ENCODE results near the gene GNG12. TPM values are rescaled to one million over a fixed set of nuclear protein-coding genes. Genes with fewer than 3 reads are reported as not detected.

GNG12 gene
- total RNA-seq, 1 experiment from 2014 or later = 23.7 TPM

DNA sequence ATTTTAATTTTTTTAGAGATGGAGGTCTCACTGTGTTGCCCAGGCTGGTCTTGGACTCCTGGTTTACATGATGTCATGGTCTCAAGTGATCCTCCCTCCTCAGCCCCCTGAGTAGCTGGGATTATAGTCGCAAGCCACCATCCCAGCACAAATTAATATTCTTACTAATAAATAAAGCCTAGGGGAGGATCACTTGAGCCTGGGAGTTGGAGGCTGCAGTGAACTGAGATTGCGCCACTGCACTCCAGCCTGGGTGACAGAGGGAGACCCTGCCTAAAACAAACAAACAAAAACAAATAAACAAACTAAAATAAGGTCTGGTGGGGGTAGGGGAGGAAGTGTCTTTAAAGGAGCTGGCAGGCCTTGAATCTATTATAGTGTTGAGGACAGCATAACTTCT is 157.0 kb downstream of the GNG12 start (continued):
- TF ChIP-seq NR2C2 (CRISPR knock-in tag; IDR thresholded peaks at IDR 0.05) (no peak), ZNF138 (CRISPR knock-in tag; conservative IDR thresholded peaks at IDR 0.05) (no peak), JAZF1 (CRISPR knock-in tag; IDR thresholded peaks at IDR 0.05) (no peak)

DNA sequence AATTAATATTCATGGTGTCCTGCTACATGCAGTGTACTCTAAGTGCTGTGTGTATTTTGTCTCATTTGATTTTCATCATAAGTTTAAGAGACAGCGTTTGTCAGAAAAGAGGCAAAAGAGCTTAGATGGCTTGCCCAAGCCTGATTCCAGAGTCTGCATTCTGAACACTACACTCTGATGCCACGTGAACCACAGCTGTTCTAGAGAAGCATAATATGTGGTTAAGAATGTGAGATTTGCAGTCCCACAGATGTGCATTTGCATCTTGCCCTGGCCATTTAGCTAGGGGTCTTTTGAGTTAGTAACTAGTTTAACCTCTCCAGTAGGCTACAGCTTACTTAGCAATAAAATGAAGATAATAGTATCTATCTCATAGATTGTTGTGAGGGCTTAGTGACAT is 157.5 kb downstream of the GNG12 start:
- ATAC-seq = no peak
- no peak overlapping the region for H3K4me3 Mint-ChIP-seq
- POLR2A ChIA-PET = no interaction called here

More for the DNA sequence above, 157.5 kb downstream of the GNG12 start:
- H3K27me3 Mint-ChIP-seq (ENCODE audit: low read depth) = peaks cover 3% of the 10 kb centered on the region; the same call in 1 of the 2 replicates
- H3K9me3 Mint-ChIP-seq = no peaks in the 10 kb centered on the region
- H3K27ac Mint-ChIP-seq = no peak overlapping the region
- no peak for DNase-seq (ENCODE audit: low spot score)
- CTCF ChIA-PET = interaction anchor here (1.2 to 2.3 kb wide), 2 partner anchors 84 to 106 kb away, joined by 3 to 7 read pairs; no protein-coding TSS in a partner anchor
- no peak for TF ChIP-seq GTF2I (CRISPR knock-in tag; conservative IDR thresholded peaks at IDR 0.05)
- TF ChIP-seq, protein P1, sequence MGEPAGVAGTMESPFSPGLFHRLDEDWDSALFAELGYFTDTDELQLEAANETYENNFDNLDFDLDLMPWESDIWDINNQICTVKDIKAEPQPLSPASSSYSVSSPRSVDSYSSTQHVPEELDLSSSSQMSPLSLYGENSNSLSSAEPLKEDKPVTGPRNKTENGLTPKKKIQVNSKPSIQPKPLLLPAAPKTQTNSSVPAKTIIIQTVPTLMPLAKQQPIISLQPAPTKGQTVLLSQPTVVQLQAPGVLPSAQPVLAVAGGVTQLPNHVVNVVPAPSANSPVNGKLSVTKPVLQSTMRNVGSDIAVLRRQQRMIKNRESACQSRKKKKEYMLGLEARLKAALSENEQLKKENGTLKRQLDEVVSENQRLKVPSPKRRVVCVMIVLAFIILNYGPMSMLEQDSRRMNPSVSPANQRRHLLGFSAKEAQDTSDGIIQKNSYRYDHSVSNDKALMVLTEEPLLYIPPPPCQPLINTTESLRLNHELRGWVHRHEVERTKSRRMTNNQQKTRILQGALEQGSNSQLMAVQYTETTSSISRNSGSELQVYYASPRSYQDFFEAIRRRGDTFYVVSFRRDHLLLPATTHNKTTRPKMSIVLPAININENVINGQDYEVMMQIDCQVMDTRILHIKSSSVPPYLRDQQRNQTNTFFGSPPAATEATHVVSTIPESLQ (CRISPR knock-in tag; IDR thresholded peaks at IDR 0.05) = no peak
- TF ChIP-seq HMGA2 (CRISPR knock-in tag; IDR thresholded peaks at IDR 0.05) = no peak
- no peak for TF ChIP-seq TP53 (CRISPR knock-in tag; IDR thresholded peaks at IDR 0.05)
- TF ChIP-seq, protein P2, sequence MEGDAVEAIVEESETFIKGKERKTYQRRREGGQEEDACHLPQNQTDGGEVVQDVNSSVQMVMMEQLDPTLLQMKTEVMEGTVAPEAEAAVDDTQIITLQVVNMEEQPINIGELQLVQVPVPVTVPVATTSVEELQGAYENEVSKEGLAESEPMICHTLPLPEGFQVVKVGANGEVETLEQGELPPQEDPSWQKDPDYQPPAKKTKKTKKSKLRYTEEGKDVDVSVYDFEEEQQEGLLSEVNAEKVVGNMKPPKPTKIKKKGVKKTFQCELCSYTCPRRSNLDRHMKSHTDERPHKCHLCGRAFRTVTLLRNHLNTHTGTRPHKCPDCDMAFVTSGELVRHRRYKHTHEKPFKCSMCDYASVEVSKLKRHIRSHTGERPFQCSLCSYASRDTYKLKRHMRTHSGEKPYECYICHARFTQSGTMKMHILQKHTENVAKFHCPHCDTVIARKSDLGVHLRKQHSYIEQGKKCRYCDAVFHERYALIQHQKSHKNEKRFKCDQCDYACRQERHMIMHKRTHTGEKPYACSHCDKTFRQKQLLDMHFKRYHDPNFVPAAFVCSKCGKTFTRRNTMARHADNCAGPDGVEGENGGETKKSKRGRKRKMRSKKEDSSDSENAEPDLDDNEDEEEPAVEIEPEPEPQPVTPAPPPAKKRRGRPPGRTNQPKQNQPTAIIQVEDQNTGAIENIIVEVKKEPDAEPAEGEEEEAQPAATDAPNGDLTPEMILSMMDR (IDR thresholded peaks at IDR 0.05) = no peak
- no peak for TF ChIP-seq SOX15 (CRISPR knock-in tag; IDR thresholded peaks at IDR 0.05)
- TF ChIP-seq, protein P3, sequence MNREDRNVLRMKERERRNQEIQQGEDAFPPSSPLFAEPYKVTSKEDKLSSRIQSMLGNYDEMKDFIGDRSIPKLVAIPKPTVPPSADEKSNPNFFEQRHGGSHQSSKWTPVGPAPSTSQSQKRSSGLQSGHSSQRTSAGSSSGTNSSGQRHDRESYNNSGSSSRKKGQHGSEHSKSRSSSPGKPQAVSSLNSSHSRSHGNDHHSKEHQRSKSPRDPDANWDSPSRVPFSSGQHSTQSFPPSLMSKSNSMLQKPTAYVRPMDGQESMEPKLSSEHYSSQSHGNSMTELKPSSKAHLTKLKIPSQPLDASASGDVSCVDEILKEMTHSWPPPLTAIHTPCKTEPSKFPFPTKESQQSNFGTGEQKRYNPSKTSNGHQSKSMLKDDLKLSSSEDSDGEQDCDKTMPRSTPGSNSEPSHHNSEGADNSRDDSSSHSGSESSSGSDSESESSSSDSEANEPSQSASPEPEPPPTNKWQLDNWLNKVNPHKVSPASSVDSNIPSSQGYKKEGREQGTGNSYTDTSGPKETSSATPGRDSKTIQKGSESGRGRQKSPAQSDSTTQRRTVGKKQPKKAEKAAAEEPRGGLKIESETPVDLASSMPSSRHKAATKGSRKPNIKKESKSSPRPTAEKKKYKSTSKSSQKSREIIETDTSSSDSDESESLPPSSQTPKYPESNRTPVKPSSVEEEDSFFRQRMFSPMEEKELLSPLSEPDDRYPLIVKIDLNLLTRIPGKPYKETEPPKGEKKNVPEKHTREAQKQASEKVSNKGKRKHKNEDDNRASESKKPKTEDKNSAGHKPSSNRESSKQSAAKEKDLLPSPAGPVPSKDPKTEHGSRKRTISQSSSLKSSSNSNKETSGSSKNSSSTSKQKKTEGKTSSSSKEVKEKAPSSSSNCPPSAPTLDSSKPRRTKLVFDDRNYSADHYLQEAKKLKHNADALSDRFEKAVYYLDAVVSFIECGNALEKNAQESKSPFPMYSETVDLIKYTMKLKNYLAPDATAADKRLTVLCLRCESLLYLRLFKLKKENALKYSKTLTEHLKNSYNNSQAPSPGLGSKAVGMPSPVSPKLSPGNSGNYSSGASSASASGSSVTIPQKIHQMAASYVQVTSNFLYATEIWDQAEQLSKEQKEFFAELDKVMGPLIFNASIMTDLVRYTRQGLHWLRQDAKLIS (CRISPR knock-in tag; IDR thresholded peaks at IDR 0.05; ENCODE audit: borderline replicate concordance) = no peak
- TF ChIP-seq, protein P4, sequence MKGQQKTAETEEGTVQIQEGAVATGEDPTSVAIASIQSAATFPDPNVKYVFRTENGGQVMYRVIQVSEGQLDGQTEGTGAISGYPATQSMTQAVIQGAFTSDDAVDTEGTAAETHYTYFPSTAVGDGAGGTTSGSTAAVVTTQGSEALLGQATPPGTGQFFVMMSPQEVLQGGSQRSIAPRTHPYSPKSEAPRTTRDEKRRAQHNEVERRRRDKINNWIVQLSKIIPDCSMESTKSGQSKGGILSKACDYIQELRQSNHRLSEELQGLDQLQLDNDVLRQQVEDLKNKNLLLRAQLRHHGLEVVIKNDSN (CRISPR knock-in tag; IDR thresholded peaks at IDR 0.05) = no peak
- no peak for TF ChIP-seq ESRRA (CRISPR knock-in tag; IDR thresholded peaks at IDR 0.05; ENCODE audit: borderline replicate concordance)
- no peak for TF ChIP-seq CBFB (CRISPR knock-in tag; IDR thresholded peaks at IDR 0.05; ENCODE audit: low read depth)
- no peak for TF ChIP-seq ZNF232 (CRISPR knock-in tag; IDR thresholded peaks at IDR 0.05)
- TF ChIP-seq RORB (CRISPR knock-in tag; IDR thresholded peaks at IDR 0.05) = no peak
- TF ChIP-seq, protein P5, sequence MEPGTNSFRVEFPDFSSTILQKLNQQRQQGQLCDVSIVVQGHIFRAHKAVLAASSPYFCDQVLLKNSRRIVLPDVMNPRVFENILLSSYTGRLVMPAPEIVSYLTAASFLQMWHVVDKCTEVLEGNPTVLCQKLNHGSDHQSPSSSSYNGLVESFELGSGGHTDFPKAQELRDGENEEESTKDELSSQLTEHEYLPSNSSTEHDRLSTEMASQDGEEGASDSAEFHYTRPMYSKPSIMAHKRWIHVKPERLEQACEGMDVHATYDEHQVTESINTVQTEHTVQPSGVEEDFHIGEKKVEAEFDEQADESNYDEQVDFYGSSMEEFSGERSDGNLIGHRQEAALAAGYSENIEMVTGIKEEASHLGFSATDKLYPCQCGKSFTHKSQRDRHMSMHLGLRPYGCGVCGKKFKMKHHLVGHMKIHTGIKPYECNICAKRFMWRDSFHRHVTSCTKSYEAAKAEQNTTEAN (CRISPR knock-in tag; IDR thresholded peaks at IDR 0.05) = no peak
- TF ChIP-seq, protein P6, sequence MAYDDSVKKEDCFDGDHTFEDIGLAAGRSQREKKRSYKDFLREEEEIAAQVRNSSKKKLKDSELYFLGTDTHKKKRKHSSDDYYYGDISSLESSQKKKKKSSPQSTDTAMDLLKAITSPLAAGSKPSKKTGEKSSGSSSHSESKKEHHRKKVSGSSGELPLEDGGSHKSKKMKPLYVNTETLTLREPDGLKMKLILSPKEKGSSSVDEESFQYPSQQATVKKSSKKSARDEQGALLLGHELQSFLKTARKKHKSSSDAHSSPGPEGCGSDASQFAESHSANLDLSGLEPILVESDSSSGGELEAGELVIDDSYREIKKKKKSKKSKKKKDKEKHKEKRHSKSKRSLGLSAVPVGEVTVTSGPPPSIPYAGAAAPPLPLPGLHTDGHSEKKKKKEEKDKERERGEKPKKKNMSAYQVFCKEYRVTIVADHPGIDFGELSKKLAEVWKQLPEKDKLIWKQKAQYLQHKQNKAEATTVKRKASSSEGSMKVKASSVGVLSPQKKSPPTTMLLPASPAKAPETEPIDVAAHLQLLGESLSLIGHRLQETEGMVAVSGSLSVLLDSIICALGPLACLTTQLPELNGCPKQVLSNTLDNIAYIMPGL (CRISPR knock-in tag; IDR thresholded peaks at IDR 0.05) = no peak
- peaks cover 10% of the 10 kb centered on the region; the same call in 1 of the 2 replicates for H3K4me1 Mint-ChIP-seq
- H3K36me3 Mint-ChIP-seq = no peaks in the 10 kb centered on the region
